ENCODE data around the gene NTF3.

- TF ChIP-seq POLR2A (conservative IDR thresholded peaks at IDR 0.05): no peak
- no peak for TF ChIP-seq DPF2 (IDR thresholded peaks at IDR 0.05)
- no peak for TF ChIP-seq FOXK2 (conservative IDR thresholded peaks at IDR 0.05 in 1 of 2, IDR thresholded peaks at IDR 0.05 in 1 of 2; ENCODE audit: low read depth in 2 of 2)
- TF ChIP-seq FOXP4 (CRISPR knock-in tag; IDR thresholded peaks at IDR 0.05; ENCODE audit: borderline replicate concordance): no peak
- TF ChIP-seq FOS (IDR thresholded peaks at IDR 0.05; ENCODE audit: extremely low read depth, insufficient read length): no peak
- TF ChIP-seq CXXC5 (CRISPR knock-in tag; IDR thresholded peaks at IDR 0.05): no peak
- TF ChIP-seq POLR2AphosphoS5 (IDR thresholded peaks at IDR 0.05; ENCODE audit: control insufficient read depth, insufficient read depth, low read depth, low read length): no peak
- no peak for TF ChIP-seq ATF2 (CRISPR knock-in tag; IDR thresholded peaks at IDR 0.05)
- TF ChIP-seq RBFOX2 (IDR thresholded peaks at IDR 0.05; ENCODE audit: low read depth, low read length): no peak
- no peak for TF ChIP-seq KLF6 (CRISPR knock-in tag; IDR thresholded peaks at IDR 0.05; ENCODE audit: borderline replicate concordance)
- TF ChIP-seq FOXA3 (CRISPR knock-in tag; conservative IDR thresholded peaks at IDR 0.05 in 1 of 2, IDR thresholded peaks at IDR 0.05 in 1 of 2): no peak
- no peak for TF ChIP-seq RAD51 (IDR thresholded peaks at IDR 0.05; ENCODE audit: borderline replicate concordance, low read depth)
- no peak for TF ChIP-seq ZBTB8A (IDR thresholded peaks at IDR 0.05; ENCODE audit: partially characterized antibody)
These were observed 38.9 kb upstream of the NTF3 start for GRCh38 chr12:5392961-5393360.

Data from K562 (cell line).